Stomach smooth muscle (tissue), 2 donors: ENCODE results near the gene PRCC.

Experiments
- H3K27ac ChIP-seq: one replicate; pipeline ENCODE4 v1.7.0; 2013; ENCODE audit warnings: mild to moderate bottlenecking, low read length, inconsistent platforms
- H3K27me3 ChIP-seq, 2 donors: one replicate each; pipeline ENCODE4 v1.7.0; 2013; ENCODE audit warnings: low read length in 2 of 2; ENCODE audit not compliant: insufficient read depth in 2 of 2, control insufficient read depth in 1 of 2
- H3K36me3 ChIP-seq, 2 donors: one replicate each; pipeline ENCODE4 v1.7.0; 2013; ENCODE audit warnings: low read length in 2 of 2; ENCODE audit not compliant: control insufficient read depth in 2 of 2, insufficient read depth in 2 of 2
- H3K4me1 ChIP-seq: one replicate; pipeline ENCODE4 v1.7.0; 2013; ENCODE audit warnings: low read length; ENCODE audit not compliant: control insufficient read depth, insufficient read depth
- H3K4me3 ChIP-seq, 2 donors: one replicate each; pipeline ENCODE4 v1.7.0; 2013; ENCODE audit warnings: low read length in 2 of 2
- H3K9ac ChIP-seq, 2 donors: one replicate each; pipeline ENCODE4 v1.7.0; 2013; ENCODE audit warnings: low read length in 2 of 2, mild to moderate bottlenecking in 1 of 2
- H3K9me3 ChIP-seq, 2 donors: one replicate each; pipeline ENCODE4 v1.7.0; 2013; ENCODE audit warnings: low read length in 2 of 2; ENCODE audit not compliant: control insufficient read depth in 2 of 2
- donor health status: healthy.
- donor health status: Pancreatic carcinoma.

Gene PRCC

GRCh38 chr1:156809711-156810366, 42.5 kb downstream of the PRCC start:
- Histone ChIP-seq H3K4me3 (no peak overlapping the region), H3K27me3 (peaks cover 9 to 16% of the 10 kb centered on the region in 2 donors), H3K36me3 (no peaks in the 10 kb centered on the region), H3K4me1 (peaks cover 30% of the 10 kb centered on the region), H3K9me3 (no peaks in the 10 kb centered on the region), H3K9ac (no peak overlapping the region), H3K27ac (no peak overlapping the region)

GRCh38 chr1:156811168-156811567, 43.8 kb downstream of the PRCC start:
- Histone ChIP-seq H3K4me1 (peaks cover 26% of the 10 kb centered on the region), H3K4me3 (no peak overlapping the region)

GRCh38 chr1:156812293-156812990, 45.1 kb downstream of the PRCC start:
- H3K4me3 ChIP-seq = no peak overlapping the region
- H3K9me3 ChIP-seq = no peaks in the 10 kb centered on the region
- peaks cover 24% of the 10 kb centered on the region for H3K4me1 ChIP-seq
- H3K27me3 ChIP-seq = peaks cover 9 to 16% of the 10 kb centered on the region in 2 donors
- no peak overlapping the region for H3K9ac ChIP-seq
- no peaks in the 10 kb centered on the region for H3K36me3 ChIP-seq
- H3K27ac ChIP-seq = no peak overlapping the region

More at GRCh38 chr1:156811168-156811567, 43.8 kb downstream of the PRCC start:
- no peak overlapping the region for H3K9ac ChIP-seq
- H3K36me3 ChIP-seq = no peaks in the 10 kb centered on the region
- peaks cover 9 to 16% of the 10 kb centered on the region in 2 donors for H3K27me3 ChIP-seq
- H3K27ac ChIP-seq = no peak overlapping the region
- no peaks in the 10 kb centered on the region for H3K9me3 ChIP-seq

- Histone ChIP-seq H3K27ac (no peak overlapping the region), H3K9me3 (no peaks in the 10 kb centered on the region), H3K4me3 (peak overlapping the region; percentile 59 to 74), H3K36me3 (no peaks in the 10 kb centered on the region), H3K9ac (peak overlapping the region in 1 of 2 donors; percentile 28), H3K4me1 (peaks cover 24% of the 10 kb centered on the region), H3K27me3 (peaks cover 9 to 16% of the 10 kb centered on the region in 2 donors)
These were observed 46.0 kb downstream of the PRCC start for GRCh38 chr1:156813298-156813697.

- Histone ChIP-seq H3K27ac (peak overlapping the region; percentile 31), H3K27me3 (peaks cover 9 to 16% of the 10 kb centered on the region in 2 donors), H3K4me3 (peak overlapping the region; percentile 59 to 74), H3K36me3 (no peaks in the 10 kb centered on the region), H3K4me1 (peaks cover 24% of the 10 kb centered on the region), H3K9me3 (no peaks in the 10 kb centered on the region), H3K9ac (peak overlapping the region in 1 of 2 donors; percentile 28)
These were observed 46.6 kb downstream of the PRCC start for GRCh38 chr1:156813750-156814570.

GRCh38 chr1:156814571-156815260, 47.4 kb downstream of the PRCC start:
- Histone ChIP-seq H3K36me3 (no peaks in the 10 kb centered on the region), H3K4me3 (peak overlapping the region in 1 of 2 donors; percentile 74), H3K27me3 (peaks cover 9 to 16% of the 10 kb centered on the region in 2 donors), H3K9ac (peak overlapping the region in 1 of 2 donors; percentile 10), H3K27ac (peak overlapping the region; percentile 31), H3K4me1 (peaks cover 24% of the 10 kb centered on the region), H3K9me3 (no peaks in the 10 kb centered on the region)

- Histone ChIP-seq H3K9me3 (no peaks in the 10 kb centered on the region), H3K36me3 (no peaks in the 10 kb centered on the region), H3K4me1 (peaks cover 24% of the 10 kb centered on the region), H3K27me3 (peaks cover 9 to 16% of the 10 kb centered on the region in 2 donors), H3K4me3 (peak overlapping the region; percentile 52 to 58), H3K9ac (peak overlapping the region in 1 of 2 donors; percentile 69), H3K27ac (peak overlapping the region; percentile 67)
These were observed 48.0 kb downstream of the PRCC start for GRCh38 chr1:156815307-156815826.

- H3K27ac ChIP-seq = peak overlapping the region; percentile 67
These were observed 48.7 kb downstream of the PRCC start for GRCh38 chr1:156815961-156816422.

GRCh38 chr1:156816561-156817328, 49.4 kb downstream of the PRCC start, which contains the start of gene SH2D2A:
Gene SH2D2A (minus strand): TSS chr1:156816848. CDS start chr1:156816708, 140 bp downstream.
- peak within 1 kb of the TSS; percentile 29 to 69 for H3K9ac ChIP-seq
- peak within 1 kb of the TSS; percentile 67 for H3K27ac ChIP-seq
- H3K27me3 ChIP-seq = peaks cover 7 to 16% of the 10 kb centered on the region in 2 donors
- H3K36me3 ChIP-seq = no peaks in the 10 kb centered on the region
- H3K4me3 ChIP-seq = peak within 1 kb of the TSS; percentile 52 to 58
- peaks cover 21% of the 10 kb centered on the region for H3K4me1 ChIP-seq
- H3K9me3 ChIP-seq = no peaks in the 10 kb centered on the region

More at GRCh38 chr1:156815961-156816422, 48.7 kb downstream of the PRCC start:
- H3K4me3 ChIP-seq = peak overlapping the region; percentile 52 to 58
- H3K9ac ChIP-seq = peak overlapping the region; percentile 29 to 69
- peaks cover 9 to 16% of the 10 kb centered on the region in 2 donors for H3K27me3 ChIP-seq
- peaks cover 24% of the 10 kb centered on the region for H3K4me1 ChIP-seq
- H3K9me3 ChIP-seq = no peaks in the 10 kb centered on the region
- no peaks in the 10 kb centered on the region for H3K36me3 ChIP-seq
